ENCODE data around the gene UPF1.
A peak's percentile ranks its signal among the peaks of the same experiment; 100 is the strongest.

Gene UPF1

GRCh38 chr19:18831524-18832305 is at the start of gene UPF1:
TSS of gene UPF1 (plus strand) at chr19:18831959. CDS start at chr19:18832210, 251 bp downstream.
- peak; percentile 96 for DNase-seq

DNA sequence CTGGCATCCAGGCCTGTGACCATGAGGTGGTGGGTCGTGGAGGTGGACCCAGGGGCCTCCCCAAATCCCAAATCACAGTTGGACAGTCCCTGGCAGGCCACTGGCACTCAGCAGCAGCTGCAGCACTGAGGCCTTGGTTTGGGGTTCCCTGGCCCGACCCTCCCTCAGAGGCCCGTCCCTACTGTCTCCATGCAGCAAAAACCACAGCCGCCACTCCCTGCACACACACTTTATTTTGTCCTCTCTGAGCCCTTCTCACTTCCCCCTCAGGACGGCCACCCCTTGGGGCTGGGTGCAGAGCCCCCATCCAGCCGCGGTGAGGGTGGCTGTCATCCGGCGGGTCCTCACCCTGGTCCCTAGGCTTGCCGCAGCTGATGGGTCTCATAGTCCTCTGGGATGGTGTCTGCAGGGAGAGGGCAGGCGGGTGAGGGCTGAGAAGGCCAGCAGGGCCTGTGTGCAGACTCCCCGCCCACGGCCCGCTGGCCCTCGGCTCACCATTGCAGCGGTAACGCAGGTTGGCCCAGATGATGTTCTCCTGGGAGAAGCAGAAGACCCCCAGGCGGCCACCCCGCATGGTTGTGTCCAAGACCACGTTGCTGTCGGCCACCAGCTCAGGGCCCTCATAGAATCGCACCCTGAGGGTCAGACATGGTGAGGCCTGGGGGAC is 49.1 kb upstream of the UPF1 start:
- DNase-seq, result no peak

- DNase-seq, result no peak
Observed at GRCh38 chr19:18783958-18784785, 47.6 kb upstream of the UPF1 start.

DNA sequence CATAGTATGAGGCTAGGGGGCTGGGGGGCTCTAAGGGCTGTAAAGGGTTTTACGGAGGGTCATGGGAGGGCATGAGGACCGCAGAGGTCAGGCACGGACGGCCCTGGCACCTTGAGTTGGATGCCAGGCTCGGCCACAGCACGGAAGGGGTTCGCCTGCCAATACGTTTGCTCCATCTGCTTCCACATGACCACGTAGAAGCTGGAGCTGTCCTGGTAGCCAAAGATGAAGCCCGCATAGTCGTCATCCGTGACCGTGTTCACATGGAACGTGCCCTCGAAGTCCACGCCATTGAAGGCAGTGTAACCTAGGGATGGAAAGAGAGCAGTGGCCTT is 47.0 kb upstream of the UPF1 start:
- DNase-seq, result no peak

DNA sequence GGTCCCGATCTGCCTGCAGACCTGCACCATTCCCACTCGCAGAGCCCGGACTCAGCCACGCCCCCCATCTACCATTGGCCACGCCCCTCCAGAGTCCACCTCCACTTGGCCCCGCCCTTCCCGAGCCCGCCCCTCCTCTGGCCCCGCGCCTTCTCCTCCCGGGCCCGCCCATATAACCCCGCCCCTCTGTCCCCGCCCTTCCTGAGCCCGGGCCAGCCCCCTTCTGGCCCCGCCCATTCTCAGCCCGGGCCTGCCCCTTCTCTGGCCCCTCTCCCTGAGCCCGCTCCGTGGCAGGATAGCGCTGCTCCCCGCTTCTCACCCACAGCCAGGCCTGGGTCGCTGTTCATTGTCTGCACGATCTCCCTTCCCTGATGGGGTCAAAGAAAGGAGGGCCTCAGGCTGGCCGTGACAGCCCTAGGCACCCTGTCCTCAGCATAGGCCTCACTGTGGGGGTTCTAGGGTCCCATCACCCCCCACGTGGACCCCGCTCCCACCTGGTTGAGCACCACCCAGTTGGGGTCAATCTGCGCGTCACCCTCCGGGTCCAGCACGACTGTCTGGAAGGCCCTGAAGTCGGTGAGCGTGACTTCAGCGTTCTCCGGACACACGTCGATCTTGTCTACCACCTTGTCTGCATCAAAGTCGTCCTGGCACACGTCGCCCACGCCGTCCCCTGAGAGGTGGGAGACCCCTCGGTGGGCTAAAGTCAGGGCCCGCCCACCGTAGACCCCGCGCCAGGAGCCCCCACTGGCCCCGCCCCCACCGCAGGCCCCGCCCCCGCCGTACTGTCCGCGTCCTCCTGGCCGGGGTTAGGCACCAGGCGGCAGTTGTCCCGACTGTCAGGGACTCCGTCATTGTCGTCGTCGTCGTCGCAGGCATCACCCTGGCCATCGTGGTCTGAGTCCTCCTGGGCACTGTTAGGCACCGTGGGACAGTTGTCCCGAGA is 46.3 kb upstream of the UPF1 start:
- peak; percentile 71 to 72 for DNase-seq

GRCh38 chr19:18788529-18789421 is 43.0 kb upstream of the UPF1 start:
- DNase-seq, result no peak

DNA sequence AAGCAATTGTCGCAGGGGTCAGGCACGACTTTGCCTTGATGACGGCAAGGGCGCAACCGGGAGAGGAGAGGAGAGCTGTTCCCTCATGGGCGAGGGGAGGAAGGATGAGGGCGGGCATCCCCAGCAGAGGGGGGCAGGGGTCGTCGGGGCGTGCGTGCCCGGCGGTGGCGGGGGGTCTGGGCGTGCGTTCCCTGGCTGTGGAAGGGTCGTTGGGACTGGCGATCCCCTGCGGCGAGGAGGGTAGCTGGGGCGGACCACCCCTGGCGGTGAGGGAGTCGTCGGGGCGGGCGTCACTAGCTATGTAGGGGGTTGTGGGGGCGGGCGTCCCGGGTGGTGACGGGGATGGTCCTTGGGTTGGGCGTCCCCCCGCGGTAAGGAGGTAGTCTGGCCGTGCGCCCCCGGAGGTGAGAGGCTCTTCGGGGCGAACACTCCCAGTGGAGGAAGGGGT is 42.3 kb upstream of the UPF1 start:
- DNase-seq, result no peak

DNA sequence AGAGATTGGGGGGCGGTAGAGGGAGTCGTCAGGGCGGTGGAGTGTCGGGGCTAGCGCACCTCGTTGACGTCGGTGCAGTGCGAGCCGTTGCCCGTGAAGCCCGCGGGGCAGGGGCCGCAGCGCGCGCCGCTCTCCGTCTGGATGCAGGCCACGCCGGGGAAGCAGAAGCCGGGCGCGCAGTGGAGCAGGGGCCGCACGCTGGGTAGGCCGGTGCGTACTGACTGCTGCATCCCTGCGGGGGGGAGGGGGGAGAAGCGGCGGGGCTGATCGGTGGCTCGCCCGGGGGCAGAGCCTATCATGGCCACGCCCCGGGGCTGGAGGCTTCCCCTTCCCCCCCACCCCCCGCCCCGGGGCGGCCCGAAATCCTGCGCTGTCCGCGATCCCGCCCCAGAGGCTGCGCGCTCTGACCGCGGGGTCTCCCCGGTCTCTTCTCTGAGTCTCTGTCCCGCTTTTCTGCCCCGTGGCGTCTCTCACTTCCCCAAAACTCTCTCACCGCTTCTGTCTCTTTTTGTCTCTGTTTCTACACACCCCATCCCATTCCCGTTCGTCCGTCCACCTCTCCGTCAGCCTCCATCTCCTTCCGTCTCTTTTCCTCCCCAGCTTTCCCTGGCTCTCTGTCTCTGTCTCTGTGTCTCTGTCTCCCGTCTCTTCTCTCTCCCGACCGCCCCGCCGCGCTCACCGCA is 41.7 kb upstream of the UPF1 start:
- DNase-seq, result peak; percentile 40 to 44

- no peak for DNase-seq
Observed at GRCh38 chr19:18790566-18791314, 41.0 kb upstream of the UPF1 start, which contains the start of gene COMP. TSS of gene COMP (minus strand) at chr19:18791305. CDS start at chr19:18791269, 36 bp downstream.

- no peak for DNase-seq
Observed at GRCh38 chr19:18791315-18791678, 40.5 kb upstream of the UPF1 start.

GRCh38 chr19:18792661-18793060 is 39.1 kb upstream of the UPF1 start:
- no peak for DNase-seq

DNA sequence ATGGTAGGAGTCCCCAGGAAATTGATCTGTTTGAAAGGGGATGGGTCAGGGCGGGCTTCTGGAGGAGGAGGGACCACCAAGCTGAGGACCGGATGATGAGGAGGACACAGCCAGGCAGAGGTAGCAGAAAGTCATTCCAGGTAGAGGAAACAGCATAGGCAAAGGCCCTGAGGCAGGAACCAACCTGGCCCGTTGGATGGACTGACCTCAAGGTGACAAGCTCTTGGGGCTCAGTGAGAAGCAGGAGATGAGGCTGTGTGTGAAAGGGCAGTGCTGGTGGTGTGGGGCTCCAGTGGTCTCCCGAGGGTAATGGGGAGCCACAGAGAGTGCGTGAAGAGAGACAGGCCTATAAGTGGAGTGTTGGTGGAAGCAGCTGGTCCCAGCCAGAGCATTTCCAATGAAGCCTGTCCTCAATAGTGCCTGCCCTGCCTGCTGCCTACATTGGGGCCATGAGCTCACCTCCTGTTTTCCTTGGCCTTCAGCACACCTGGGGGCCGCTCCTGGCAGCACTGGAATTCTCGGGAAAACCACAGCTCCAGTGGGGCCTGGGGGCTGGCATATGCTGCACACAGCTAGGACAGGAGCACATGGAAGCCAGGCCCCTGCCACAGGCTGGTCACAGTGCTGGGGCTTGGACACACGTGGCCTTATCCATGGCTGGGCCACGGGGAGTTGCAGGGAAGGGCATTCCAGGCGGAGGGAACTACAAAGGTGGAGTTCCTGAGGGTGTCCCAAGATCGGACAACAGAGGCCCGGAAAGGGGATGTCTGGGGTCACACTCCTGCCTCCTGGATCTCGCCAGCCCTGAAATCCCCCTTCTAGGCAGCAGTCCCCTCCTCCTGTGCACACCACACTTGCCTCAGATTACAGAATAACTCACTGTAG is 38.4 kb upstream of the UPF1 start:
- no peak for DNase-seq

GRCh38 chr19:18794029-18794313 is 37.8 kb upstream of the UPF1 start:
- no peak for DNase-seq

- no peak for DNase-seq
Observed at GRCh38 chr19:18794692-18795091, 37.1 kb upstream of the UPF1 start.

DNA sequence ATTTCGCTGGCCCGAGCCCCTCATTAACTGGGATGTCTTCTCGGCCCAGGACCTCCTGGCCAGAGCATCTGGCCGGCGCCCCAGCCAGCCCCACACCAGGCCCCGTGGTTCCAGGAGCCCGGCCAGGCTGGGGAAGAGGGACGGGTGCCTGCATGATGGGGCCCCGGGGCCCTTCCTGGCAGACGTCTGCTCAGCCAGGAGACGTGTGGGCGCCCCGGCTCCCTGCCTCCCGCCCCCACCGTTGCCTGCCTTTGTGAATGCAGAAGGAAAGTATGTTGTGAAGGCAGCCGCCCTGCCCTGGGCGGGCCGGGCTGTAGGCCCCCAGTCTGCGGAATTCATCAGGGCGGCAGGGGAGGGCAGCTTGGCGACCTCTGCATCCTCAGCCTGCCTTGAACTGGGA is 36.2 kb upstream of the UPF1 start:
- no peak for DNase-seq

- no peak for DNase-seq
Observed at GRCh38 chr19:18796239-18796638, 35.5 kb upstream of the UPF1 start.

- DNase-seq, result no peak
Observed at GRCh38 chr19:18798384-18799352, 33.1 kb upstream of the UPF1 start.
